ENCODE measurements around the gene CEBPG. TPM values are rescaled to one million over a fixed set of nuclear protein-coding genes. Genes with fewer than 3 reads are reported as not detected.

CEBPG gene
- total RNA-seq, result 10 to 100 TPM; 70.1 to 73.2 TPM
- long read RNA-seq, full-length matches to known transcripts, result 203 of 218 reads
- long read RNA-seq, partial matches to known transcripts, result 5 of 218 reads
- long read RNA-seq, other reads (novel, unspliced or antisense), result 10 of 218 reads

- ATAC-seq, result peak; percentile 79
- peak; percentile 92 to 93 for DNase-seq
- intact Hi-C loops (cut with DNase I, micrococcal nuclease), result no loop called here
Measured at GRCh38 chr19:33373453-33374235, at the start of gene CEBPG. Gene CEBPG (plus strand): TSS chr19:33373709. CDS start chr19:33379240, 5,531 bp downstream.

GRCh38 chr19:33324628-33325027 is 48.9 kb upstream of the CEBPG start:
- no peak for DNase-seq
- intact Hi-C loops (cut with DNase I, micrococcal nuclease), result no loop called here

GRCh38 chr19:33325920-33326319 is 47.6 kb upstream of the CEBPG start:
- intact Hi-C loops (cut with DNase I, micrococcal nuclease), result no loop called here
- ATAC-seq, result no peak
- DNase-seq, result peak in 1 of 2 donors; percentile 33

More at GRCh38 chr19:33324628-33325027, 48.9 kb upstream of the CEBPG start:
- peak; percentile 74 for ATAC-seq

GRCh38 chr19:33329060-33329459 is 44.4 kb upstream of the CEBPG start:
- intact Hi-C loops (cut with DNase I, micrococcal nuclease), result no loop called here
- DNase-seq (no peak), ATAC-seq (no peak)

- DNase-seq, result no peak
- intact Hi-C loops (cut with DNase I, micrococcal nuclease), result no loop called here
- ATAC-seq, result no peak
Measured at GRCh38 chr19:33329736-33330135, 43.8 kb upstream of the CEBPG start.

GRCh38 chr19:33332248-33332647 is 41.3 kb upstream of the CEBPG start:
- no peak for DNase-seq
- no peak for ATAC-seq
- intact Hi-C loops (cut with DNase I, micrococcal nuclease), result no loop called here

GRCh38 chr19:33333151-33333550 is 40.4 kb upstream of the CEBPG start:
- intact Hi-C loops (cut with DNase I, micrococcal nuclease), result no loop called here
- no peak for DNase-seq
- no peak for ATAC-seq

GRCh38 chr19:33333642-33334041 is 39.9 kb upstream of the CEBPG start:
- ATAC-seq (peak; percentile 41), DNase-seq (no peak)
- intact Hi-C loops (cut with DNase I, micrococcal nuclease), result no loop called here

- no peak for DNase-seq
- intact Hi-C loops (cut with DNase I, micrococcal nuclease), result no loop called here
Measured at GRCh38 chr19:33334271-33334670, 39.2 kb upstream of the CEBPG start.

GRCh38 chr19:33335446-33335845 is 38.1 kb upstream of the CEBPG start:
- intact Hi-C loops (cut with DNase I, micrococcal nuclease), result no loop called here
- ATAC-seq (no peak), DNase-seq (no peak)

More at GRCh38 chr19:33334271-33334670, 39.2 kb upstream of the CEBPG start:
- ATAC-seq, result no peak

- intact Hi-C loops (cut with DNase I, micrococcal nuclease), result no loop called here
- no peak for DNase-seq
Measured at GRCh38 chr19:33339016-33339984, 34.2 kb upstream of the CEBPG start.

GRCh38 chr19:33340991-33341390 is 32.5 kb upstream of the CEBPG start:
- no peak for ATAC-seq

More at GRCh38 chr19:33339016-33339984, 34.2 kb upstream of the CEBPG start:
- peak; percentile 82 for ATAC-seq

GRCh38 chr19:33343301-33343700 is 30.2 kb upstream of the CEBPG start:
- ATAC-seq, result no peak
- DNase-seq, result no peak
- intact Hi-C loops (cut with DNase I, micrococcal nuclease), result no loop called here

More at GRCh38 chr19:33340991-33341390, 32.5 kb upstream of the CEBPG start:
- intact Hi-C loops (cut with DNase I, micrococcal nuclease), result no loop called here
- no peak for DNase-seq

GRCh38 chr19:33343859-33344572 is 29.5 kb upstream of the CEBPG start:
- intact Hi-C loops (cut with DNase I, micrococcal nuclease), result no loop called here
- DNase-seq, result no peak
- ATAC-seq, result peak; percentile 43

GRCh38 chr19:33344573-33344925 is 29.0 kb upstream of the CEBPG start:
- no peak for DNase-seq
- ATAC-seq, result no peak
- intact Hi-C loops (cut with DNase I, micrococcal nuclease), result no loop called here

GRCh38 chr19:33345163-33345562 is 28.3 kb upstream of the CEBPG start:
- DNase-seq (no peak), ATAC-seq (no peak)
- intact Hi-C loops (cut with DNase I, micrococcal nuclease), result no loop called here

- DNase-seq (no peak), ATAC-seq (no peak)
- intact Hi-C loops (cut with DNase I, micrococcal nuclease), result no loop called here
Measured at GRCh38 chr19:33346665-33347064, 26.8 kb upstream of the CEBPG start.

GRCh38 chr19:33347300-33347699 is 26.2 kb upstream of the CEBPG start:
- ATAC-seq, result no peak
- DNase-seq, result no peak
- intact Hi-C loops (cut with DNase I, micrococcal nuclease), result no loop called here

Data from left colon (tissue), 2 donors.